Mesothelial cell of epicardium (in vitro differentiated cells): ENCODE measurements around the gene KCNE3. TPM values are rescaled to one million over a fixed set of nuclear protein-coding genes. Genes with fewer than 3 reads are reported as not detected.

ENCODE experiments used
- DNase-seq, 2 experiments: peaks; one replicate each; pipeline ENCODE4 v3.0.0; 2021; ENCODE audit warnings: low spot score in 2 of 2; ENCODE audit not compliant: unreplicated experiment in 2 of 2
- H3K27ac Mint-ChIP-seq: 2 replicates; pipeline ENCODE4 v1.8.0; 2021; ENCODE audit warnings: mixed read lengths
- H3K27me3 Mint-ChIP-seq: 2 replicates; pipeline ENCODE4 v1.8.0; 2021; ENCODE audit warnings: low read depth, mixed read lengths
- H3K36me3 Mint-ChIP-seq: 2 replicates; pipeline ENCODE4 v1.8.0; 2021; ENCODE audit warnings: mixed read lengths
- H3K4me1 Mint-ChIP-seq: 2 replicates; pipeline ENCODE4 v1.8.0; 2021; ENCODE audit warnings: mixed read lengths
- H3K4me3 Mint-ChIP-seq: 2 replicates; pipeline ENCODE4 v1.8.0; 2021; ENCODE audit warnings: mild to moderate bottlenecking, moderate library complexity, mixed read lengths
- H3K9me3 Mint-ChIP-seq: 2 replicates; pipeline ENCODE4 v1.8.0; 2021; ENCODE audit warnings: mixed read lengths
- CTCF ChIP-seq: fragments of 200-600 bp; sonication (generic); IDR thresholded peaks from one replicate; pipeline ENCODE4 v1.5.0; 2021; ENCODE audit warnings: antibody characterized with exemption; ENCODE audit not compliant: unreplicated experiment
- total RNA-seq: library from RNA; stranded (reverse); gene quantifications from 3 replicates; pipeline ENCODE4 v1.2.1, GENCODE V29; 2021

The KCNE3 gene
- total RNA-seq, 1 donor from 2014 or later: 5.1 TPM

GRCh38 chr11:74412321-74412720, 55.0 kb downstream of the KCNE3 start:
- no peak for DNase-seq

GRCh38 chr11:74409633-74410032, 57.7 kb downstream of the KCNE3 start:
- TF ChIP-seq CTCF: no peak
- H3K4me3 Mint-ChIP-seq: no peak overlapping the region
- H3K27me3 Mint-ChIP-seq: peaks cover 6% of the 10 kb centered on the region
- peaks cover 18% of the 10 kb centered on the region for H3K4me1 Mint-ChIP-seq
- no peak for DNase-seq
- no peaks in the 10 kb centered on the region for H3K36me3 Mint-ChIP-seq
- no peaks in the 10 kb centered on the region for H3K9me3 Mint-ChIP-seq
- H3K27ac Mint-ChIP-seq: no peak overlapping the region

More at GRCh38 chr11:74412321-74412720, 55.0 kb downstream of the KCNE3 start:
- TF ChIP-seq CTCF: no peak
- no peaks in the 10 kb centered on the region for H3K36me3 Mint-ChIP-seq
- H3K9me3 Mint-ChIP-seq: no peaks in the 10 kb centered on the region
- no peak overlapping the region for H3K4me3 Mint-ChIP-seq
- H3K27me3 Mint-ChIP-seq: peaks cover under 1% of the 10 kb centered on the region
- H3K27ac Mint-ChIP-seq: no peak overlapping the region
- peaks cover 36% of the 10 kb centered on the region for H3K4me1 Mint-ChIP-seq

Other genes with a start within 250 kb of the KCNE3 start
- 1.4 to 1.7 TPM (median 1.6 TPM) in 3 replicates for gene P4HA3, start 155.9 kb downstream of the KCNE3 start, total RNA-seq
- 15.7 to 18.6 TPM (median 15.7 TPM) in 3 replicates for gene PGM2L1, start 69.1 kb downstream of the KCNE3 start, total RNA-seq
- 6.4 to 9.1 TPM (median 8.7 TPM) in 3 replicates for gene LIPT2, start 26.2 kb upstream of the KCNE3 start, total RNA-seq
- gene POLD3, start 125.0 kb upstream of the KCNE3 start, total RNA-seq: 21.7 to 24.9 TPM (median 23.8 TPM) in 3 replicates